ENCODE results near the gene KCP. TPM values are rescaled to one million over a fixed set of nuclear protein-coding genes. Genes with fewer than 3 reads are reported as not detected.

KCP gene
- total RNA-seq, 1 experiment from 2014 or later, result 0.50 TPM

DNA sequence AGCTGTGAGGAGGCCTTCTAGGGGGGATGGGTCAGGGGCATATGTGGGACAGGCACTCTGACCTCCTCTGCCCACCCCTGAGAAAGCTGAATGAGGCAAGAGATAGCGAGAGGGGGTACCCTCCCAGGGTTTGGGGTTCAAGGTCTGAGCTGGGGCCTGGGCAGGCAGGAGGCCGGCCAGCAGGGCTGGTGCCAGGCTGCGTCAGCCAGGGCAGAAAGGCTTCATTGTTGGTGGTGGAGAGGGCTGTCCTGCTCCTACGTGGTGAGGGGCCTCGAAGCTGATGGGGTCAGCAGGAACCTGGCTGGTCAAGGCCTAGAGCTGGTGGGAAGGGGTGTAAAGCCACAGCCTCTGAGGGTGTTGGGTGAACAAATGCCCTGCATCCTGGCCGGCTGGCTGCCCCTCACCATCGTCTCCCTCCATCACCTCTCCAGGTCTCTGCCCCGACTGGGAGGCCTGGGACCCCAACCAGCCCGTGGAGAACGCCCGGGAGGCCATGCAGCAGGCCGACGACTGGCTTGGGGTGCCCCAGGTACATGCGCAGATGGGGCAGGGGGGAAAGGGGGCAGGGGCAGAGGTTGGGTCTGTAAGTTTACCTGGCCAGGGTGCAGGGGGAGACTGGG lies 73.7 kb downstream of the KCP start:
- DNase-seq, result no peak
- peaks cover 37% of the 10 kb centered on the region for H3K36me3 Mint-ChIP-seq (ENCODE audit: insufficient read depth, unreplicated experiment)
- Histone ChIP-seq H3K9me3 (no peaks in the 10 kb centered on the region), H3K4me3 (ENCODE audit: low read depth, low read length) (no peak overlapping the region), H3K36me3 (ENCODE audit: control insufficient read depth, insufficient read depth, low read length) (no peaks in the 10 kb centered on the region), H3K27me3 (replicated peaks; ENCODE audit: control insufficient read depth, insufficient read depth, low read length) (no peaks in the 10 kb centered on the region), H3K4me1 (peaks cover 10% of the 10 kb centered on the region)
- intact Hi-C loops (cut with micrococcal nuclease; ENCODE audit: unreplicated experiment), result no loop called here
- H3K9me3 Mint-ChIP-seq (ENCODE audit: unreplicated experiment), result no peaks in the 10 kb centered on the region
- no peaks in the 10 kb centered on the region for H3K27me3 Mint-ChIP-seq (ENCODE audit: insufficient read depth, unreplicated experiment)
- ChIA-PET CTCF (no interaction called here), POLR2A (no interaction called here)
- H3K27ac Mint-ChIP-seq (ENCODE audit: unreplicated experiment), result no peak overlapping the region
- no TSS peak for BruUV-seq (replicated peaks)
- H3K4me1 Mint-ChIP-seq (ENCODE audit: low read depth, unreplicated experiment), result peaks cover 5% of the 10 kb centered on the region
- no peak overlapping the region for H3K4me3 Mint-ChIP-seq (ENCODE audit: unreplicated experiment)
- TF ChIP-seq, protein P1, sequence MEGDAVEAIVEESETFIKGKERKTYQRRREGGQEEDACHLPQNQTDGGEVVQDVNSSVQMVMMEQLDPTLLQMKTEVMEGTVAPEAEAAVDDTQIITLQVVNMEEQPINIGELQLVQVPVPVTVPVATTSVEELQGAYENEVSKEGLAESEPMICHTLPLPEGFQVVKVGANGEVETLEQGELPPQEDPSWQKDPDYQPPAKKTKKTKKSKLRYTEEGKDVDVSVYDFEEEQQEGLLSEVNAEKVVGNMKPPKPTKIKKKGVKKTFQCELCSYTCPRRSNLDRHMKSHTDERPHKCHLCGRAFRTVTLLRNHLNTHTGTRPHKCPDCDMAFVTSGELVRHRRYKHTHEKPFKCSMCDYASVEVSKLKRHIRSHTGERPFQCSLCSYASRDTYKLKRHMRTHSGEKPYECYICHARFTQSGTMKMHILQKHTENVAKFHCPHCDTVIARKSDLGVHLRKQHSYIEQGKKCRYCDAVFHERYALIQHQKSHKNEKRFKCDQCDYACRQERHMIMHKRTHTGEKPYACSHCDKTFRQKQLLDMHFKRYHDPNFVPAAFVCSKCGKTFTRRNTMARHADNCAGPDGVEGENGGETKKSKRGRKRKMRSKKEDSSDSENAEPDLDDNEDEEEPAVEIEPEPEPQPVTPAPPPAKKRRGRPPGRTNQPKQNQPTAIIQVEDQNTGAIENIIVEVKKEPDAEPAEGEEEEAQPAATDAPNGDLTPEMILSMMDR (IDR thresholded peaks at IDR 0.05; ENCODE audit: insufficient read depth in 1 of 2, low read depth in 1 of 2, low read length in 1 of 2, severe bottlenecking in 1 of 2, unreplicated experiment in 1 of 2), result no peak

DNA sequence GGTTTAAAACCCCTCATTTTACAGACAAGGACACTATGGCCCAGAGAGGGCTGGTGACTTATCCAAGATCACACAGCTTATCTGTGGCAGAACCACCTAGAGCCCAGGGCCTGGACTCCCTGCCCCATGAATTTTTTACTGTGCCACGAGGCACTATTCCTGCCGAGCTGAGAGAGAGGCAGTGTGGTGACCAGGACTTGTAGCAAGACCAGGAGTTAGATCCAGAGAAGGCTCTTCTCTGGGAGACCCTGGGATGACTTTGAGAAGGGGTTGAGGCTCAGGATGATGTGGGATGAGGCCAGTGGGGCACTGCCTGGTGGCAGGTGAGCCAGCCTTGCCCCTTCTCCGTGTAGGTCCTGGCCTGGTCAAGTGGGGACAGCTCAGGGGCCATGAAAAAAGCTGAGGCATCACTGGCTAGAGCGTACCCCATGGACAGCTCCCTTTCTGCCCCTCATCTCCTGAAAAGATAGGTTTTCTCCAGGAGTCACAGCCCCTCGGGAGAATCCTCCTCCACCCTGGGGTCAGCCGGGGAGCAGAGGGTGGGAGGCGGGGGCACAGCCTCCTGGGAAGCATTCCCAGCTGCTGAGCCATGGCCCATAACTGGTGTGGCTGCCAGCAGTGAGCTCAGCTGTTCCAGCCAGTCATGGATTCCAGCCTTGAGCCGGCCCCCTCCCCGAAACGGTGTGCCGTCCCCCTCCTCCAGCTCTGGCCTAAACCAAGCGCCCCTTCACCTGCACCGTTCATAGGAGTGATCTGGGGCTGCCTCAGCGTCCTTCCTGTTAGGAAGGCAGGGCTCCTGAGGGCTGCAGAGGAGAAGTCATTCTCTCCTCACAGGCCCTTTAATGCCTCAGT lies 74.5 kb downstream of the KCP start:
- Histone ChIP-seq H3K27me3 (replicated peaks; ENCODE audit: control insufficient read depth, insufficient read depth, low read length) (no peaks in the 10 kb centered on the region), H3K4me3 (ENCODE audit: low read depth, low read length) (no peak overlapping the region), H3K9me3 (no peaks in the 10 kb centered on the region), H3K4me1 (peaks cover 17% of the 10 kb centered on the region), H3K36me3 (ENCODE audit: control insufficient read depth, insufficient read depth, low read length) (no peaks in the 10 kb centered on the region)
- no peak for DNase-seq
- no peaks in the 10 kb centered on the region for H3K9me3 Mint-ChIP-seq (ENCODE audit: unreplicated experiment)
- no peaks in the 10 kb centered on the region for H3K27me3 Mint-ChIP-seq (ENCODE audit: insufficient read depth, unreplicated experiment)
- no TSS peak for BruUV-seq (replicated peaks)
- H3K4me1 Mint-ChIP-seq (ENCODE audit: low read depth, unreplicated experiment), result peaks cover 5% of the 10 kb centered on the region
- ChIA-PET CTCF (no interaction called here), POLR2A (no interaction called here)
- no peak overlapping the region for H3K4me3 Mint-ChIP-seq (ENCODE audit: unreplicated experiment)
- TF ChIP-seq, protein P1 (IDR thresholded peaks at IDR 0.05; ENCODE audit: insufficient read depth in 1 of 2, low read depth in 1 of 2, low read length in 1 of 2, severe bottlenecking in 1 of 2, unreplicated experiment in 1 of 2), result no peak
- intact Hi-C loops (cut with micrococcal nuclease; ENCODE audit: unreplicated experiment), result no loop called here
- H3K36me3 Mint-ChIP-seq (ENCODE audit: insufficient read depth, unreplicated experiment), result peaks cover 37% of the 10 kb centered on the region
- H3K27ac Mint-ChIP-seq (ENCODE audit: unreplicated experiment), result no peak overlapping the region

DNA sequence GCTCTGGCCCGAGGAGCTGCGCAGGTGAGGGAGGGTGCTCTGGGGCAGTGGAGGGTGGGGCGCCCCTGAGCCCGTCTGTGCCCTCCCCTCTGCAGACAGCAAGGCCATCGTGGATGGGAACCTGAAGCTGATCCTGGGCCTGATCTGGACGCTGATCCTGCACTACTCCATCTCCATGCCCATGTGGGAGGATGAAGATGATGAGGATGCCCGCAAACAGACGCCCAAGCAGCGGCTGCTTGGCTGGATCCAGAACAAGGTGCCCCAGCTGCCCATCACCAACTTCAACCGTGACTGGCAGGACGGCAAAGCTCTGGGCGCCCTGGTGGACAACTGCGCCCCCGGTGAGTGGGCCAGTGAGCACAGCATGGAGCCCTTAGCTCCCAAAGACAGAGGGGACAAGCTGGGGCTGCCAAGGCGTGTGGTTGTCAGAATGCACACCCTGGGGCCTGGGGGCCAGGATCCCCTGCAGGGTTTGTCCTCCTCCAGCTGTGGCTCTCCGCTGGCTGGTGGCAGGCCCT lies 75.2 kb downstream of the KCP start:
- peaks cover 31% of the 10 kb centered on the region for H3K36me3 Mint-ChIP-seq (ENCODE audit: insufficient read depth, unreplicated experiment)
- H3K27ac Mint-ChIP-seq (ENCODE audit: unreplicated experiment), result no peak overlapping the region
- no peaks in the 10 kb centered on the region for H3K36me3 ChIP-seq (ENCODE audit: control insufficient read depth, insufficient read depth, low read length)
- H3K27me3 ChIP-seq (replicated peaks; ENCODE audit: control insufficient read depth, insufficient read depth, low read length), result no peaks in the 10 kb centered on the region
- peaks cover 17% of the 10 kb centered on the region for H3K4me1 ChIP-seq
- CTCF ChIA-PET, result interaction anchor here (0.7 kb wide), 1 partner anchor 27 kb away, joined by 3 read pairs; the partner anchor contains the start of gene ATP6V1F
- intact Hi-C loops (cut with micrococcal nuclease; ENCODE audit: unreplicated experiment), result no loop called here
- POLR2A ChIA-PET, result no interaction called here
- TF ChIP-seq, protein P1 (IDR thresholded peaks at IDR 0.05; ENCODE audit: insufficient read depth in 1 of 2, low read depth in 1 of 2, low read length in 1 of 2, severe bottlenecking in 1 of 2, unreplicated experiment in 1 of 2), result no peak
- no peak overlapping the region for H3K4me3 Mint-ChIP-seq (ENCODE audit: unreplicated experiment)
- H3K4me1 Mint-ChIP-seq (ENCODE audit: low read depth, unreplicated experiment), result peaks cover 5% of the 10 kb centered on the region
- no peaks in the 10 kb centered on the region for H3K9me3 Mint-ChIP-seq (ENCODE audit: unreplicated experiment)
- no peak for DNase-seq
- BruUV-seq (replicated peaks), result no TSS peak
- H3K9me3 ChIP-seq, result no peaks in the 10 kb centered on the region
- no peaks in the 10 kb centered on the region for H3K27me3 Mint-ChIP-seq (ENCODE audit: insufficient read depth, unreplicated experiment)
- H3K4me3 ChIP-seq (ENCODE audit: low read depth, low read length), result no peak overlapping the region

Data from Caco-2 (cell line).